HG02840 (cell line): ENCODE measurements around the gene TCAIM.
"Not testable (repeated sequence)": the region's sequence is repeated elsewhere in the genome, so short reads cannot be mapped to it uniquely, and the experiment has no call there.

Source experiments
- ATAC-seq: cut with Tn5 transposase; IDR thresholded peaks from one replicate; pipeline ENCODE4 v1.9.1; 2021; ENCODE audit warnings: mild to moderate bottlenecking, moderate library complexity, moderate number of reproducible peaks; ENCODE audit not compliant: unreplicated experiment, low FRiP score

The TCAIM gene

DNA sequence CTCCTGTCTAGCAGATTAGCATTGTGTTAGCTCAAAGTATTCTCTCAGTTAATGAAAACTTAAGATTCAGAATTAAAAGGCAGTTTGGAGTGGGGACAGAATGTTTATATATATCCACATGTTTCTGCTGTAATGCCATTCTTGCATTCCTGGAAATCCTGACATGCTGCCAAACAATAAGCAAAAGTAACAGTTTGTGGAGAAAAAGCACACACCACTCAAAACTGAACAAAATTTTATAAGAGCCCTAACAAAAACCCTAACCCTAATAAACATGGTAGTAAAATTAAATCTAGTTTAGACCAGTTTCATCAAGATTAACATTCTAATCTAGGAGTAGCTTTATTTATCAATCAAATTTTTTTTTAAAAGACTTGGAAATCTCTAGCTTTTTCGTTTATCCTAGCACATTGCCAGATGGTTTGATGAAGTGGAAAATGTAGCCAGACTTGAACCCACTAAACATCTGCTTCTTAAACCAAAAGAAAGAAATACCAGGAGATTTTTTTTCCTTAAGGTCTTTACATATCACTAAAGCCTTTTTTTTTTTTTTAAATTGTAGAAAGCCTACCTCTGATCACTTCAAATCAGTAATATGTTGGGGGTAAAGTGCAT is 3.7 kb downstream of the TCAIM start:
- no peak for ATAC-seq

DNA sequence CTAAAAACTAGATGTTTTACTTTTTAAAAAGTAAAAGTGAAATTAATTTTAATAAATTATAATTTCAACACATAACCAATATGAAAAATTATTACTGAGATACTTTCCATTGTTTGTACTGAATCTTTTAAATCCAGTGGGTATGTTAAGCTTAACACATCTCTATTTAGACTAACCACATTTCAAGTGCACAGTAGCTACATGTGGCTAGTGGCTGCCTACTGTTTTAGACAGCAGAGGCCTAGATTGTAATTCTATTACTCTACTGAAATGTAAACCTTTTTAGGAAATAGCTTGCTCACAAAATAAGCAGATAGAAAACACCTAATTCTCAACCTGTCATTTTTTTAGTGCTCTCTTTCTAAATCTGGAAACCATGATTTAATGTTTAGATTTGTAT is 4.9 kb downstream of the TCAIM start:
- no peak for ATAC-seq

DNA sequence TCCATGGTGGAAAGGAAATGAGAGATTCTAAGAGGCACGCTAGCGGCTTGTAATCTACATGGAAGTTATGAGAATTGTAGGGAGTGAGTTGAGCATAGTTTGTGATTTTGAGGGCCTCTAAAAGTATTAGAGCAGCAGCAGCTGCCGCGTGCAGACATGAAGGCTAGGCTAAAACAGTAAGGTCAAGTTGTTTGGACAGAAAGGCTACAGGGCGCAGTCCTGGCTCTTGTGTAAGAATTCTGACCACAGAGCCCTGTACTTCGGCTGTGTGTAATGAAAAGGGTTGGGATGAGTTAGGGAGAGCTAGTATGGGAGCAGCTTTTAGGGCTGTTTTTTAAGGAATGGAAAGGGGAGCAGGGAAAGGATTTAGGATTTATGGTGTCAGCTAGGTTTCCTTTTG is 8.0 kb downstream of the TCAIM start:
- ATAC-seq: not testable (repeated sequence)

DNA sequence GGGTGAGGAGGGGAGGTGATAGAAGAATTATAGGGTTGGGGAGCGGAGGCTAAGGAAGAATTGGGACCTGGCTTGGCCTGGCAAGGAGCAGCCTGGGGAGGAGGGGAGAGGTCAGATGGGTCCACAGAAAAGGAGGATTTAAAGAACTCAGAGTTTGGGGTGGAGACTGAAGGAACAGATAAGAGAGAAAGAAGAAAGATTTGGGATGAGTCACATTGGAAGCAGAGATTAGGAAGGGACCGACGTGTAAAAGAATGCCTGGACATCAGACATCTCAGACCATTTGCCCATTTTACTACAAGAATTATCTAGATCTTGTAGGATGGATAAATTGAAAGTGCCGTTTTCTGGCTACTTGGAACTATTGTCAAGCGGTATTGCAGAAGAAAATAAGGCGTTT is 10.4 kb downstream of the TCAIM start:
- no peak for ATAC-seq

DNA sequence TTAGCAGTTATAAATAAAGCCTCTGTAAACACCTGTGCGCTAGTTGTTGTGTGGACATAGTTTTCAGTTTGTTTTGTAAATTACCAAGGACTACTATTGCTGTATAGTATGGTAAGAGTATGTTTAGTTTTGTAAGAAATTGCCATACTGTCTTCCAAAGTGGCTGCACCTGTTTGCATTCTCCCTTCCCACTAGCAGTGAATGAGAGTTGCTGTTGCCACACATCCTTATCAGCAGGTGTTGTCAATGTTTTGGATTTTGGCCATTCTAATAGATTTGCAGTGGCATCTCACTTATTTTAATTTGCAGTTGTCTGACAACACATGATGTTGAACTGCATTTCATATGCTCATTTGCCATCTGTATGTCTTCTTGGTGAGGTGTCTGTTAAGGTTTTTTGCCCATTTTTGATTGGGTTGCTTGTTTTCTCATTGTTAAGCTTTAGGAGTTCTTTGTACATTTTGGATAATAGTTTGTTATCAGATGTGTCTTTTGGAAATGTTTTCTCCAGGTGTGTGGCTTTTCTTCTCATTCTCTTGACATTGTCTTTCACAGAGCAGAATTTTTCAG is 14.9 kb downstream of the TCAIM start:
- ATAC-seq: no peak

DNA sequence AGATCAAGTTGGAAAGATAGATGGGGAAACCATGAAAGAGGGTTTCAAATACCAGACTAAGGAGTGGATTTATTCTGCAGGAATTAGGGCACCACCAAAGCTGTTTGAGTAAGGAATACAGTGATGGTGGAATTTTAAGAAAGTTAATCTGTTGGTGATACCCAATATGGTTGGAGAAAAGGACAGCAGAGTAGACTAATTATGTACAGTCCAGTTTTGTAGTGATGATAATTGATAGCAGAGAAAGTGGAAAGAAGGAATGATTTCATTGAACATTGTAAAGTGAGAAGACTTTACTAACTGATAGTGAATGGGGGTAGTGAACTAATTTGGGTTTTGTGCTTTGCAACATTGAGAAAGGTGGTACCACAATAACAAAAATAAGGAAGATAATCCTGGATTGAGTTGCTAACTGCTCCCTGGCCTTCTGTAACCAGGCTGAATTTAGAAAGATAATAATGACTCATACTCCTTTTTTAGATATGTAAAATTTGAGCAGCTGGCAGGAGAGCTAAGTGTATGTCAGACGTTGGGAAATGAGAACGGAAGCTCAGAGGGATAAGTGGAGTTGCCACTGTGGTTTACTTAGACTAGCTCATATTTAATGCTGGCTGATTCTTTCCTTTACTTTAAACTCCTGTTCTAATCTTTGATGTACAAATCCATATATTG is 16.9 kb downstream of the TCAIM start:
- no peak for ATAC-seq

DNA sequence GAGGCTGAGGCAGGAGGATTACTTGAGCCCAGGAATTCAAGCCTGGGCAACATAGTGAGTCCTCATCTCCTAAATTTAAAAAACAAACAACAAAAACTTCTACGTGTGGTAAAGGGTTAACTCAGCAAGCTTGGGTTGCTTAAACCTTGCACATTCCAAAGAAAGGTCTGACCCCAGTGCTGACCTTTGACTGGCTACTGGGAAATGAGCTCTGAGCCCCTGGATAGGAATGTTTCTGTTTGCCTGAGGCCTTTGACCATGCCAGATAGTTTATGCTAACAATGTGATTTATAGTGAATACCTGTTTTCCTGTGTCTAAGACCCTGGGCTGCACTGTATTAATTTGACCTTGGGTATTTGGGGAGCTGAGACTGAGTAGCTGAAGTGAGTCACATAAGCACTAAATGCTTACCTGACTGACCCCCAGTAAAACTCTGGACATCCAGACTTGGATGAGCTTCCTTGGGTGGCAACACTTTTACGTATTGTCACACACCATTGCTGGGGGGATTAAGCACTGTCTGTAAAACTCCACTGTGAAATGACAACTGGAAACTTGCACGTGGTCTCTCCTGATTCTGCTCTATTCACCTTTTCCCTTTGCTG is 20.7 kb downstream of the TCAIM start:
- no peak for ATAC-seq

DNA sequence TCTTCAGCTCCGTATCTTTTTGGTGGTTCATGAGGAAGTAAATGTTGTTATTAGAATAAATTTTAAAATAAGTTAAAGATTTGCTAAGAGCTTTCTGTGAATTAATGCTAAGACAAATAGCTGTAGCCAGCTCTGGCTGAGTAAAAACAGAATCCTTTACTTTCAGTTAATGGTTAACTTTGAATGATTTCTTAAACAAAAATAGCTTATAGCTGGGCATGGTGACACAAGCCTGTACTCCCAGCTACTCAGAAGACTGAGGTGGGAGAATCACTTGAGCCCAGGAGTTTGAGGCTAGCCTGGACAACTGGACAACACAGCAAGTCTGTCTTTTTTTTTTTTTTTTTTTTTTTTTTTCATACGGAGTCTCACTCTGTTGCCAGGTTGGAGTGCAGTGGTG is 25.0 kb downstream of the TCAIM start:
- no peak for ATAC-seq

DNA sequence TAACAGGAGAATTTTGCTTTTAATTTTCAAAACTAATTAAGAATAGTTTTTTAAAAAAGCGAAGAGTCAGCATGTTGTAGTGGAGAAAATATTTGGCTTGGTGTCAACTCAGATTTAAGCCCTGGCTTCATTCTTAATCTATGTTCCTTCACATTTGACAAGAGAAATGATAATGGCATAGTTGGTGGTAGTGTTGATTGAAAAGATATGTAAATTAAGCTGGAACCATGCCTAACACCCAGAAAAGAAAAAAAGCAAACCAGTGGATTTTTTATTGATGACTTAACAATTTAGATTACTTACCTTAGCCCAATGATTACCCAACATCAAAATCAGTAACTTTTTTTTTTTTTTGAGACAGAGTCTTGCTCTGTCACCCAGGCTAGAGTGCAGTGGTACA is 27.4 kb downstream of the TCAIM start:
- ATAC-seq: no peak

DNA sequence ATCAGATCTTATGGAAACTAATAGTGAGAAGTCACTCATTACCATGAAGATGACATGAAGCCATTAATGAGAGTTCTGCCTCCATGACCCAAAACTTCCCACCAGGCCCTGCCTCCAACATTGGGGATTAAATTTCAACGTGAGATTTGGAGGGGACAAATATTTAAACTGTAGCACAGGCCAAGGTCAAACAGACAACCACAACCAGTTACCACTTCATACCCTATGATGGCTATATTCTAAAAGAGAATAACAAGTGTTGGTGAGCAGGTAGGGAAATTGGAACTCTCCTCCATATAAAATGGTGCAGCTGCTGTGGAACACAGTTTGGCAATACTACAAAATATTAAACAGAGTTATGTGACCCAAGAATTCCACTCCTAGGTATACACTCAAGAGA is 36.9 kb downstream of the TCAIM start:
- ATAC-seq: no peak

DNA sequence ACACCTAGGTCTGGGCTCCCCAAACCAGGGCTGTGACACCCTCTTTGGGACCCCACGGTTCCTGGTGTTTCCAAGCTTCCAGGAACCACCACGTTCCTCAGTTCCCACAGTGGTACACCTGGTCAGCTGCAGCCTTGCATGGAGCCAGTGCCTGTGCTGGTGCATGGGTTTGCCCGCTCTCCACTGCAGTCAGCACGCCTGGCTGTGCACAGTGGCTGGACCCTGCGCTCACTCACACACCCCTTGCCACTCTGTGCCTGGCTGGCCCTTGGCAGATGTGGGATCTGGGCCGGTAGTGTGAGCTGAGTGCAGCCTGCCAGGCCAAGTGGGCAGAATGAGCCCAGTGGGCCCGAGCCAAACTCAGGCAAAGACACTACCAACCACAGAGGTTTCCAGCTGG is 48.8 kb downstream of the TCAIM start:
- ATAC-seq: no peak

DNA sequence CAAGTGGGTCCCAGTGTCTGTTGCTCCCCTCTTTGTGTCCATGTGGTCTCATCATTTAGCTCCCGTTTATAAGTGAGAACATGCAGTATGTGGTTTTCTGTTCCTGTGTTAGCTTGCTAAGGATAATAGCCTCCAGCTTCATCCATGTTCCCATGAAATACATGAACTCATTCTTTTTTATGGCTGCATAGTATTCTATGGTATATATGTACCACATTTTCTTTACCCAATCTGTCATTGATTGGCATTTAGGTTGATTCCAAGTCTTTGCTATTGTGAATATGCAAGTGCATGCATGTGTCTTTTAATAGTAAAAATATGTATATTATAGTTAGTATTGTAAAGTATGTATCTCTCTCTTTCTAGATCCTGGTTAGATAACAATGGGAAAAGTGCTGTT is 53.9 kb downstream of the TCAIM start:
- ATAC-seq: no peak

DNA sequence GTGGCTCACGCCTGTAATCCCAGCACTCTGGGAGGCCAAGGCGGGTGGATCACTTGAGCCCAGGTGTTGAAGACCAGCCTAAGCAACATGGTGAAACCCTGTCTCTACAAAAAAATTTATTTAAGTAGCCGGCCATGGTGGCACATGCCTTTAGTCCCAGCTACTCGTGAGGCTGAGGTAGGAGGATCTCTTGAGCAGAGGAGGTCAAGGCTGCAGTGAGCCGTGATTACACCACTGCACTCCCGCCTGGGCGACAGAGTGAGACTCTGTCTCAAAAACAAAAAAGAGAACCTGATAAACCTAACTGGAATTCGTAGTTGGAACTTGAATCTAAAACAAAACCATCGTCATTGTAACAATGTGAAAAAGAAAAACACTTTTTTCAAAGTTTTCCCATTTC is 57.1 kb downstream of the TCAIM start:
- ATAC-seq: no peak

DNA sequence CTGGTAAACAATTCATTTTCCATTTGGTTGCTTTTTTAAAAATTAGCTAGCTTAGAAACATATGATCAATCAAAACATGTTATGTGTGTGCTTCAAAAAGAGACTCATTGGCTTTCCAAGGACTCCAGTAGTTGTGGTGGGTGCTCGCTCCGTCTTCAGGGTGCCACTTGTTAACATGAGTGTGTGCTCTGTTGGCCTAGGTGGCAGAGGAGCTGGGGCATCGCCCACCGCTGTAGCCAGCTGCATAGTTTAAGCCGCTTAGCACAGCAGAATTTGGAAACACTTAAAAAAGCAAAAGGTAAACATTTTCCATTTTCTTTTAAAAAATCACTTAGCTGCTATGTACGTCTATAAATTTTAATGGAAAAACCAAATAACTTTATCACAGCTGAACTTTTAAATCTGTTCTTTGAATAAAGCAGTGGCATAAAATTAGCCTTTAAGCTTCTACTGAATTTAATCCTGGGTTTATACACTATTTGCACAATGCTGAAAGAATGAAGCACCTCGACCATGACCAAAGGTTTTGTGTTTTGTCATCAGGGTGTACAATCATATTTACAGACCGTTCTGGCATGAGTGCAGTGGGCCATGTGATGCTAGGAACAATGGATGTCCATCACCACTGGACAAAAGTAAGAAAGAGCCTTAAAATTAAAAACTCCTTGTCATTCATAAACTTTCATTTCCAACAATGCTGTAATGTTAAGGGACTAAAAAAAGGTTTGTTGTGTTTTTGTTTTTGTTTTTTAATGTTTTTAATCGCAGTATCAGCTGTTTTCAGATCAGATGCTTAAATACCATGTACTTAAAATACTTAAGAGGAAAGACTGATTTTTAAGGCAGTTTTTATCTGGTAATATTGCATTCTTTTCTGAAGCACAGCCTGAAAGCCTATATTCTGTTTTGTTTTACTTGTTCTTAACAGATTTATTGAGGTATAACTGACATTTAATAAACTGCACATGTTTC is 57.9 kb downstream of the TCAIM start:
- ATAC-seq: no peak

DNA sequence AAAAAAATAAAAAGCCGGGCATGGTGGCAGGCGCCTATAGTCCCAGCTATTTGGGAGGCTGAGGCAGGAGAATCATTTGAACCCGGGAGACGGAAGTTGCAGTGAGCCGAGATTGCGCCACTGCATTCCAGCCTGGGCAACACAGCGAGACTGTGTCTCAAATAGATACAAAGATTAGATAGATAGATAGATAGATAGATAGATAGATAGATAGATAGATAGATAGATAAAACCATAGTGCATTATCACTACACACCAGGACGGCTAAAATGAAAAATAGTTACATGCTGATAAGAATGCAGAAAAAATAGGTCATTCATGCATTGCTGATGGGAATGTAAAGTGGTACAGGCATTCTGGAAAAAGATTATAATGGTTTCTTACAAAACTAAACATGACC is 59.7 kb downstream of the TCAIM start:
- ATAC-seq: not testable (repeated sequence)

DNA sequence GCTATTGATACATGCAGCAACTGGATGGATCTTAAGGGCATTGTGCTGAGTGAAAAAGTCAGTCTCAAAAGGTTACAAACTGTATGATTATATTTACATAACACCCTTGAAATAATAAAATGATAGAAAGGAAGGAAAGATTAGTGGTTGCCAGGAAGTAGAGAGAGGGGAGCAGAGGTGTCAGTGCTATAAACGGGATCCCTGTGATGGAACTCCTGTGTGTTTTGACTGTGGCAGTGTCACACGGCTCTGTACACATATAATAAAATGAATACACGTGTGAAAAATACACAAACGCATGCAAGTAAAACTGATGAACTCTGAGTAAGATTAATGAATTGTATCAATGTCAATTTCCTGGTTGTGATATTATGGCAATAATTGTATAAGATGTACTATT is 60.3 kb downstream of the TCAIM start:
- no peak for ATAC-seq

DNA sequence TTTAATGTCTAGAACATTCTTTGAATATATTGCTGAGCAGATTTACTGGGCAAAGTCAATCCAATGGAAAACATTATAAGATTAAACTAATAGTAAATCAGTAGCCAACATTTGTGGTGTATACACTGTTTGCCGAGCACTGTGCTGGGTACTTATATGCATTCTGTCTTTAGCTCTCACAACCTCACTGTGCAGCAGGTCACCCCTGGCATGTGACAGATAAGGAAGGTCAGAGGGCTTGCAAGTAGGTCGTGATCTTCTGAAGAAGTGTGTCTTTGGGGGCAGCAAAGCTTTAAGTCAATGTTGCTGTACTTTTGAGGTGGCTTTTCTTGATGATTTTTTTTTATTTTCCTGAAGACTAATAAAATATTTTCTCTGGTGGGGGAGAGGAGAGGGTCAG is 62.2 kb downstream of the TCAIM start:
- no peak for ATAC-seq

DNA sequence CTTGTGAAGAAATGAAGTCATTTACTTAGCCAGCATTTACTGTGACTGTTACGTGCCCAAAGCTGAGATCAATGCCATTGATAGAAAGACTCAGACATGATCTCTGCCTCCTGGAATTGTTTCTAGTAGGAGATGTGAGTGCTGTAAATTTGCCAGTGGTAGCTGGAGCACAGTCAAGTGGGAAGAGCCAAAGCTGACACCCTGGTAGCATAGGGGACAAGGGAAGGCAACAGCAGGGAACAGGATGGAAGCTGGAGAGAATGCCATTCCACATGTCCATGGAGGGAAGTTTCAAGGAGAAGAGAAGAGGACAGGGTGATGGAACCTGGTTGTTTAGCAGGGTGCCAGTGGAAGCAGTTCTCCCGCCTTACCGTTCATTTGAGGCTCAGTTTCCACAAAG is 64.0 kb downstream of the TCAIM start:
- ATAC-seq: no peak

DNA sequence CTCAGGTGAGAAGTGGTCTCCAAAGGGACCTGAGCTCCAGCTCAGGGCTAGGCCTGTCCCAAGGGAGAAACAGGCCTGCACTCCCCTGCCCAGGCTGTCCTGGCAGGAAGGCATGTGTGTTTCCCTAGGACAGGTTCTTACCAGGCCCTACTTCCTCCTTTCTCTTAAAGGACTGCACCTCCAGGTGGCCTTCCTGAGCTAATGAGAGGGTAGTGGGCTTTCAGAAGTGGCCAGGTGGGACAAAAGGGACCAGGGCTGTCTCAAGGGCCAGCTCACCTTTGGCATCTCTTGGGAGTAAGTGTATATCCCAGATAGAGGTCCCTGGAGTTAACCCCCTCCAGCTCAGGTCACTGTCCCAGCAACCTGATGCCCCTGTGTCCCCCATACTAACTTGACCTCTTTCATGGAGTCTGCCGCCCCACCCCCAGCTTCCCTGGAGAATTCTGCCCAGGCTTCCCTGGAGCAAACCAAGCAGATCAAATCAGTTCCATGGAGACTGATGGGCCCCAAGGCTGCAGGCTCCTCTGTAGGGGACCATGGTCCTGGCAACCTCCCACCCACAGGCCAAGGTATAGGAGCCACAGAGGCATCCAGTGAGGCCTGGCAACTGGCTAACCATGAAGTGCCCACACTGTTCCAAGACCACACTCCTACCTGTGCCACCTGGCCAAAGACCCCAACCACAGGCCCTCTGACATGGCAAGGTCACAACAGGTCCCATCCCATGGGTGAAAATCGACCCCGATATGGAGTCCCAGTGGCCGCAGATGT is 71.3 kb downstream of the TCAIM start:
- no peak for ATAC-seq

DNA sequence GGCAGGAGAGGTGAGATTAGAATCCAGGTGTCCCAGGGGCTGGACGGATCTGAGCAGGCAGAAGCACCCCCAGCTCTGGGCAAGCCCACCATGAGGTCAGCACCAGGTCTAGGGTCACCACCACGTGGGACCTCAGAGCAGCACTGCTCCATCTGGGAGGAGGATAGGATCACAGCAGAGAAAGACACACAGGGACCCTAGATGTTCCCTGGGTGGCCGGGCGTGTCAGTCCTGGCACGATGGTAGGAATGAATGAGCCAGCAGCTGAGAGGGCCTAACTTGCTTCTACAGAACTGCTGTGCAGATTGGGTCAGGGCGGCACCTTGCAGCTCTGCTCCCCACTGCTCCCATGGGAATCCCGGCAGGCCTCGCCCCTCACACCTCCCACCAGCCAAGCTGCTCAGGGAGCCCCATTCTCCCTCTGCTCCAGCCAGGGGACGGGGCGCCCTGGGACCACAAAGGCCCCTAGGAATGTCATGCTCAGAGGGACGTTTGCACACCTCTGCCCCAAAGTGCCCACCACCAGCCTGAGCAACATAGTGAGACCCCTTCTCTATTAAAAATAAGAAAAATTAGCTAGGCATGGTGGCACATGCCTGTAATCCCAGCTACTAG is 72.6 kb downstream of the TCAIM start:
- ATAC-seq: no peak
